ENCODE results near the gene IWS1. TPM values are rescaled to one million over a fixed set of nuclear protein-coding genes. Genes with fewer than 3 reads are reported as not detected.
"Not testable (repeated sequence)": the region's sequence is repeated elsewhere in the genome, so short reads cannot be mapped to it uniquely, and the experiment has no call there.

The IWS1 gene
- total RNA-seq, 4 donors from 2014 or later = 36.9 to 43.9 (median 39.6) TPM

GRCh38 chr2:127530245-127531140, 4.2 kb upstream of the IWS1 start:
- TF ChIP-seq POLR2A (IDR thresholded peaks at IDR 0.05) (no peak), POLR2AphosphoS5 (IDR thresholded peaks at IDR 0.05) (no peak), EP300 (IDR thresholded peaks at IDR 0.05) (no peak)

DNA sequence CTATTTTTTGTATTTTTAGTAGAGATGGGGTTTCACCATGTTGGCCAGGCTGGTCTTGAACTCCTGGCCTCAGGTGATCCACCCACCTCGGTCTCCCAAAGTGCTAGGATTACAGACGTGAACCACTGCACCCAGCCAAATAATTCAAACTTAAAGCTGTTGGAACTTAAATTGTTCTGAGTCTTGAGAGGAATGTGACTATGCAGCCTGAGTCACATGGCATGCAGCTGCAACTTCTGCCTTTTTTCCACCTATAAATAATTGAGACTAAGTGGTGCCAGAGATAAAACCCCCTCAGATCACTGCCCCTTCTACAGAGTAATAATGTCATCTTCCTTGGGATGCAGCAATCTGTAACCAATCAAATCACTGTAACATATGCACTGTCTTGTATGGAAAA, 3.1 kb upstream of the IWS1 start:
- not testable (repeated sequence) for H3K36me3 ChIP-seq, H3K4me3 ChIP-seq, H3K27me3 ChIP-seq, ATAC-seq, H3K27ac ChIP-seq, H3K9me3 ChIP-seq
- peaks cover 0 to 19% (median 3%) of the 10 kb centered on the region in 3 donors for H3K4me1 ChIP-seq
- no CpG with 5 or more reads among the region's 2 CpGs for WGBS, 2 donors (ENCODE audit: low coverage in 1 of 2)

More at GRCh38 chr2:127530245-127531140, 4.2 kb upstream of the IWS1 start:
- H3K27me3 ChIP-seq = peaks cover 3% of the 10 kb centered on the region
- H3K27ac ChIP-seq = no peak overlapping the region
- WGBS, 2 donors (ENCODE audit: low coverage in 1 of 2) = 79 to 93% methylated on average over 3 of the region's 3 CpGs
- H3K36me3 ChIP-seq = no peaks in the 10 kb centered on the region
- H3K9me3 ChIP-seq = peaks cover 0 to 5% (median 0%) of the 10 kb centered on the region in 3 donors
- H3K4me1 ChIP-seq = peaks cover 0 to 8% (median 0%) of the 10 kb centered on the region in 3 donors
- no peak for ATAC-seq
- no peak overlapping the region for H3K4me3 ChIP-seq

DNA sequence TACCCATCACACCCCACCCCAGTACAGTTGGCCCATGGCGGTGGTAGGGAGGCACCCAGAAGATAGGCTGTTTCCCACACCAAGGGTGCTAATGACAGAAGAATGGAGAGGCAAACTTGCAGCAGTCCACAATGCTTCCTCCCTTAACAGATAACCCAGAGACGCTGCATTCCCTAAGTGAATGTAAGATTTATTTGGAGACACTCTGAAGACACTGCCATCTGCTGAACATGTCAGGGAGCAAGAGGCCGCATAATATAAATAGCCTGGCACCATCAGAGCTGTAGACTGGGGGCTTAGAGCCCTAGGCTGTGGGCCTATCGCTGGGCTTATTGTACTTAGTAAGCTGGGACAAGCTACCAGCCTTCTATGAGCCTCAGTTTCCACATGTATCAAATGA, 2.2 kb upstream of the IWS1 start:
- no peaks in the 10 kb centered on the region for H3K36me3 ChIP-seq
- H3K9me3 ChIP-seq = peaks cover 0 to 5% (median 0%) of the 10 kb centered on the region in 3 donors
- TF ChIP-seq EP300 (IDR thresholded peaks at IDR 0.05) (no peak), POLR2A (IDR thresholded peaks at IDR 0.05) (no peak)
- TF ChIP-seq, protein P1, sequence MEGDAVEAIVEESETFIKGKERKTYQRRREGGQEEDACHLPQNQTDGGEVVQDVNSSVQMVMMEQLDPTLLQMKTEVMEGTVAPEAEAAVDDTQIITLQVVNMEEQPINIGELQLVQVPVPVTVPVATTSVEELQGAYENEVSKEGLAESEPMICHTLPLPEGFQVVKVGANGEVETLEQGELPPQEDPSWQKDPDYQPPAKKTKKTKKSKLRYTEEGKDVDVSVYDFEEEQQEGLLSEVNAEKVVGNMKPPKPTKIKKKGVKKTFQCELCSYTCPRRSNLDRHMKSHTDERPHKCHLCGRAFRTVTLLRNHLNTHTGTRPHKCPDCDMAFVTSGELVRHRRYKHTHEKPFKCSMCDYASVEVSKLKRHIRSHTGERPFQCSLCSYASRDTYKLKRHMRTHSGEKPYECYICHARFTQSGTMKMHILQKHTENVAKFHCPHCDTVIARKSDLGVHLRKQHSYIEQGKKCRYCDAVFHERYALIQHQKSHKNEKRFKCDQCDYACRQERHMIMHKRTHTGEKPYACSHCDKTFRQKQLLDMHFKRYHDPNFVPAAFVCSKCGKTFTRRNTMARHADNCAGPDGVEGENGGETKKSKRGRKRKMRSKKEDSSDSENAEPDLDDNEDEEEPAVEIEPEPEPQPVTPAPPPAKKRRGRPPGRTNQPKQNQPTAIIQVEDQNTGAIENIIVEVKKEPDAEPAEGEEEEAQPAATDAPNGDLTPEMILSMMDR (IDR thresholded peaks at IDR 0.05) = no peak
- ATAC-seq = no peak
- no peaks in the 10 kb centered on the region for H3K27me3 ChIP-seq
- H3K4me1 ChIP-seq = peaks cover 0 to 28% (median 6%) of the 10 kb centered on the region in 3 donors
- no peak overlapping the region for H3K4me3 ChIP-seq
- WGBS, 2 donors (ENCODE audit: low coverage in 1 of 2) = 55 to 67% methylated on average over 2 to 3 of the region's 4 CpGs
- H3K27ac ChIP-seq = no peak overlapping the region

DNA sequence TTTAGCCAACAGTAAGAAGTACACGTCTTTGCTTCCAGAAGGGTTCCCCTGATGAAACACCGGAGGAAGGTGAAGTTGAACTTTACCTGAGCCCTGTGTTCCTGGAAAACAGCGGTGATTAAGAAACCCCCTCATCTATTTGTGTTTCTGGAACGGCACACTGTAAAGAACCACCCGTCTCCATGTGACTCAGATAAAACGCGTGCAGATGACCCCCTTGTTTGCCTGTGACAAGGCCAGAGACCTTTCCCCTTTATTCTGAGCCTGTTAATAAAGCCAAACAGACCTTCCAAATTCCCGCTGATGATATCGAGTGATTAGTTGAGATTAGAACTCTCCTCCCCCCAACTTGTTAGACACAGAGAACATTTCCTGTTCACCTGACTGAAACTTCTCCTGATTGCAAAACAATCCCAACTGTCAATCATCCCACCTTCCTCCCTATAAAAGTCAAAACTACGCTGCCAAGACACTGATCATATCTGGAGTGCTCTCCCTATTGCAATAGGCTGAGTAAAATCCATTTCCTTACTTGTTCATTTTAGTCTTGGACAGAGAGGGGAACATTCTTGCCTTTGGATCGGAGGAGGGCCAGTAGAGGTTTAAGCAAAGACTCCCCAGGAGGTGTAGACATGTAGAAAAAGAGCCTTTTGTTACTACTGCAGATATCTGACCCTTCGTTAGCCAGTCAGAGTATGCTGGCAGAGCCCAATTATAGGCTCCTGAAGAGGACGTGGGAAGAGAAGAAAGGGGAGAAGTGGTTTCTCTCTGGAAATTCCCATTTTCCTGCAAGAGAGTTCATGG, 914 bp upstream of the IWS1 start:
- TF ChIP-seq POLR2A (IDR thresholded peaks at IDR 0.05) = no peak
- no peak for TF ChIP-seq POLR2AphosphoS5 (IDR thresholded peaks at IDR 0.05)
- TF ChIP-seq, protein P1 (IDR thresholded peaks at IDR 0.05) = no peak
- TF ChIP-seq EP300 (IDR thresholded peaks at IDR 0.05) = no peak
- 27% methylated on average over 11 to 13 of the region's 13 CpGs for WGBS, 2 donors (ENCODE audit: low coverage in 1 of 2)

DNA sequence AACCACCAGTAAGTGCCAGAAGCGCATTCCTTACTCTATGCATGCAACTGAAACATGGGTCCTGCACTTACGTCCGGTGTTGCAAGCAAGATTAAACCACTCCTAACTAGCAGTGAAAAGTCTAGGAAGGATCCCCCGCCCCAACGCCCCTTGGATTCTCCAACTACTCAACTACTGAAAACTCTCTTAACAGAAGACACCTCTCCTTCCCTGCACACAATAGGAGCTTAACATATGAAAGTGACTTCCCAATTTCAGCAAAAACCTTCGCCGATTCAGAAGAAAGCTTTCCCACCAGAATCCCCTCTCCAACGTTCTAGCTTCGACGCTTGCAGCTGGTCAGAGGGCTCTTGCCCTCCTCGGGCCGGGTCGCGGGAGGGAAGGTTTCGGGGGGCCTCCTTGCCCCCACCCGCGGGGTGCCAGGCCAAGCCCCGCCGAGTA, 578 bp downstream of the IWS1 start:
- Histone ChIP-seq H3K27ac (peak overlapping the region; percentile 73 to 99 (median 96)), H3K4me1 (peaks cover 0 to 39% (median 6%) of the 10 kb centered on the region in 3 donors), H3K4me3 (peak overlapping the region; percentile 92 to 97), H3K36me3 (peaks cover 0 to 22% of the 10 kb centered on the region in 2 donors), H3K27me3 (no peaks in the 10 kb centered on the region), H3K9me3 (peaks cover 0 to 5% (median 0%) of the 10 kb centered on the region in 3 donors)
- WGBS, 2 donors (ENCODE audit: low coverage in 1 of 2) = 0% methylated on average over 3 to 5 of the region's 19 CpGs
- no peak for ATAC-seq
- no peak for TF ChIP-seq EP300 (IDR thresholded peaks at IDR 0.05)

More for the DNA sequence above, 914 bp upstream of the IWS1 start:
- peaks cover 0 to 38% (median 6%) of the 10 kb centered on the region in 3 donors for H3K4me1 ChIP-seq
- peak overlapping the region; percentile 92 to 97 for H3K4me3 ChIP-seq
- peaks cover 0 to 12% of the 10 kb centered on the region in 2 donors for H3K36me3 ChIP-seq
- H3K9me3 ChIP-seq = peaks cover 0 to 5% (median 0%) of the 10 kb centered on the region in 3 donors
- ATAC-seq = peak; percentile 6
- H3K27ac ChIP-seq = peak overlapping the region; percentile 73 to 99 (median 96)
- no peaks in the 10 kb centered on the region for H3K27me3 ChIP-seq

- 85 to 90% methylated on average over 4 of the region's 7 CpGs for WGBS, 2 donors (ENCODE audit: low coverage in 1 of 2)
- Histone ChIP-seq H3K4me1 (peaks cover 0 to 39% (median 6%) of the 10 kb centered on the region in 3 donors), H3K36me3 (peaks cover 3 to 35% of the 10 kb centered on the region in 2 donors), H3K4me3 (peak overlapping the region in 1 of 2 donors; percentile 97)
- ATAC-seq, H3K9me3 ChIP-seq, H3K27ac ChIP-seq, H3K27me3 ChIP-seq: not testable (repeated sequence)
Measured at GRCh38 chr2:127524198-127524834, 2.0 kb downstream of the IWS1 start.

All from gastroesophageal sphincter (tissue), 4 donors.